HFF-Myc (cell line): Measurements from ENCODE around the gene STEAP3.
A peak's percentile ranks its signal among the peaks of the same experiment; 100 is the strongest.

Source experiments
- DNase-seq: peaks from one replicate; pipeline ENCODE4 v3.0.0-alpha.2; 2011; ENCODE audit warnings: low read depth; ENCODE audit errors: extremely low read depth
- H3K4me3 ChIP-seq: replicated peaks from 2 replicates; pipeline ENCODE4 v1.5.1; 2011; ENCODE audit warnings: low read depth, mild to moderate bottlenecking, control low read depth, low read length
- TF ChIP-seq, protein P1 (sequence below): IDR thresholded peaks from 2 replicates; pipeline ENCODE4 v1.5.1; 2012; ENCODE audit warnings: mild to moderate bottlenecking, low read depth, low read length, control low read depth; ENCODE audit errors: missing control alignments

Gene STEAP3

DNA sequence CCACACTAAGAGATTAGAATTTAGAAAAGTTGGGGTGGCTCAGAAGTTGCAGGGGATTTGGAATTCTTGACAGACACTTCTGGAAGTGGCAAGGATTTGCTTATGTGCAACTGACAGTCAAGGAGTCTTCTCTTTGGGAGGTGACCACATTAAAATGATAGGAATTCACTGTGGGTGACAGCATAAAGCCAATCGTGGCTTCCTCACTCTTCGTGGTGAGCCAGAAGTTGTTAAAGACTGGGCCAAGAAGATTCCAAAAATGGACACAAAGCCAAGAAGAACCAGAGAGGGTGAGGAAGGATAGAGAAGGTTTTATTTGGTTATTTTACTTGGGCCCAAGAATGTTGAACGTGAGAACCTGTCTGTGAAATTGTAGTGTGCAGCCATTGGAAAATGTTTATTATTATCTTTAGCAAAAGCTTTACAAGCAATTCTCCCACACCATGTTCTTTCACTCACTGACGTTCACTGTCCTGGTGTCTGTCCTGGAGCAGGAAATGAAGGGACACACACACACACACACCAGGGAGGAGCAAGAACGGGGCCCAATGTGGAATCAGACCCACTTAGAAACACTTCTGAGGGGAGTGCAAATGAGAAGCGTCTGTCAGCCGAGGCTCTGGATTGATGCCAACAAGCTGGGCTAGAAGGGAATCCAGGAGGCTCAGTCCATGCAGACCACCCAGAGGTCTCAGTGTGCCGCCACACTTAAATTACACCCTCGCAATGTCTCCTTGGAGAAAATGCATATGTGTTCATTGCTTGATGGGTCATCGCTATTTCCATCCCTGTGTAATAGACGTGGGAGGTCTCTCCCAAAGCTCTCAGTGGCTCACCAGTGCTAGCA, 37.2 kb downstream of the STEAP3 start:
- H3K4me3 ChIP-seq = no peak overlapping the region
- no peak for DNase-seq
- TF ChIP-seq, protein P1, sequence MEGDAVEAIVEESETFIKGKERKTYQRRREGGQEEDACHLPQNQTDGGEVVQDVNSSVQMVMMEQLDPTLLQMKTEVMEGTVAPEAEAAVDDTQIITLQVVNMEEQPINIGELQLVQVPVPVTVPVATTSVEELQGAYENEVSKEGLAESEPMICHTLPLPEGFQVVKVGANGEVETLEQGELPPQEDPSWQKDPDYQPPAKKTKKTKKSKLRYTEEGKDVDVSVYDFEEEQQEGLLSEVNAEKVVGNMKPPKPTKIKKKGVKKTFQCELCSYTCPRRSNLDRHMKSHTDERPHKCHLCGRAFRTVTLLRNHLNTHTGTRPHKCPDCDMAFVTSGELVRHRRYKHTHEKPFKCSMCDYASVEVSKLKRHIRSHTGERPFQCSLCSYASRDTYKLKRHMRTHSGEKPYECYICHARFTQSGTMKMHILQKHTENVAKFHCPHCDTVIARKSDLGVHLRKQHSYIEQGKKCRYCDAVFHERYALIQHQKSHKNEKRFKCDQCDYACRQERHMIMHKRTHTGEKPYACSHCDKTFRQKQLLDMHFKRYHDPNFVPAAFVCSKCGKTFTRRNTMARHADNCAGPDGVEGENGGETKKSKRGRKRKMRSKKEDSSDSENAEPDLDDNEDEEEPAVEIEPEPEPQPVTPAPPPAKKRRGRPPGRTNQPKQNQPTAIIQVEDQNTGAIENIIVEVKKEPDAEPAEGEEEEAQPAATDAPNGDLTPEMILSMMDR = no peak

DNA sequence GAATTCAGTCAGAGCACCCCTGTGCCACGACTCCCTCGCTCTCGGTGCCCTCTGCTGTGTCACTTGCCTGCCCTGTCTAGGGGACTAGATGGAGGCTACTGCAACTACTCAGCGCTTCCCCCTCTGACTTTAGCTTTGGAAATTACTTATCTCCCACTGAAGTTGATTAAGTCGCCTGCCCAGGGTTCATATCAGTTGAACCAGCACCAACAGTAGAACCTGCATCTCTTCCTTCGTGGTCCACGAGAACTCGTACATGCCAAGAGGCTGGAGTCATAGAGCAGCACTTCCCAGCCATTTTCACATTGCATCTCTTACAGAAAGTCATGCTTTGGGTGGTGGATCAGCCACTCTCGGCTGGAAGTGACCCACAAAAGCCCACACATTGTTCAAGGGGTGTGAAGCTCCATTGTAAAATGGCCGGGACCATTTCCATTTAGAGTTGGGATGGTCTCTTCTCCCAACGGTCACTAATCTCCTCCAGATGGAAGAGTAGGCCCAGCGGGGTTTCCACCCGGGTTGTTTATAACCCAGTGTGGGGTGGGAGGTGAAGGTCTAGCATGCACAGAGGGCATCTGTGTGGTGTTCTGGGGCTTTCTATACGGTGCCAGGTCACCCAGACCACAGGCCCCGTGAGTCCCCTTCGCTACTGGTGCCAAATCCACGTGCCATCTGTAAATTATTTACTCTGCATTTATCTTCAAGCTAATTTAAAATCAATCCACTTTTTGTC, 38.0 kb downstream of the STEAP3 start:
- TF ChIP-seq, protein P1 = no peak

DNA sequence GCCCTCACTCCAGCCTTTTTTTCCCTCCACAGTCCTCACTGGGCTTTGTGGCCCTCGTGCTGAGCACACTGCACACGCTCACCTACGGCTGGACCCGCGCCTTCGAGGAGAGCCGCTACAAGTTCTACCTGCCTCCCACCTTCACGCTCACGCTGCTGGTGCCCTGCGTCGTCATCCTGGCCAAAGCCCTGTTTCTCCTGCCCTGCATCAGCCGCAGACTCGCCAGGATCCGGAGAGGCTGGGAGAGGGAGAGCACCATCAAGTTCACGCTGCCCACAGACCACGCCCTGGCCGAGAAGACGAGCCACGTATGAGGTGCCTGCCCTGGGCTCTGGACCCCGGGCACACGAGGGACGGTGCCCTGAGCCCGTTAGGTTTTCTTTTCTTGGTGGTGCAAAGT, 39.4 kb downstream of the STEAP3 start:
- TF ChIP-seq, protein P1 = no peak
- no peak for DNase-seq
- no peak overlapping the region for H3K4me3 ChIP-seq

More for the DNA sequence above, 38.0 kb downstream of the STEAP3 start:
- no peak overlapping the region for H3K4me3 ChIP-seq
- no peak for DNase-seq

DNA sequence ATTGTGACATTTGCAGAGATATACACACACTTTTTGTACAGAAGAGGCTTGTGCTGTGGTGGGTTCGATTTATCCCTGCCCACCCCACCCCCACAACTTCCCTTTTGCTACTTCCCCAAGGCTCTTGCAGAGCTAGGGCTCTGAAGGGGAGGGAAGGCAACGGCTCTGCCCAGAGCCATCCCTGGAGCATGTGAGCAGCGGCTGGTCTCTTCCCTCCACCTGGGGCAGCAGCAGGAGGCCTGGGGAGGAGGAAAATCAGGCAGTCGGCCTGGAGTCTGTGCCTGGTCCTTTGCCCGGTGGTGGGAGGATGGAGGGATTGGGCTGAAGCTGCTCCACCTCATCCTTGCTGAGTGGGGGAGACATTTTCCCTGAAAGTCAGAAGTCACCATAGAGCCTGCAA, 40.0 kb downstream of the STEAP3 start:
- TF ChIP-seq, protein P1 = no peak
- DNase-seq = no peak
- no peak overlapping the region for H3K4me3 ChIP-seq

DNA sequence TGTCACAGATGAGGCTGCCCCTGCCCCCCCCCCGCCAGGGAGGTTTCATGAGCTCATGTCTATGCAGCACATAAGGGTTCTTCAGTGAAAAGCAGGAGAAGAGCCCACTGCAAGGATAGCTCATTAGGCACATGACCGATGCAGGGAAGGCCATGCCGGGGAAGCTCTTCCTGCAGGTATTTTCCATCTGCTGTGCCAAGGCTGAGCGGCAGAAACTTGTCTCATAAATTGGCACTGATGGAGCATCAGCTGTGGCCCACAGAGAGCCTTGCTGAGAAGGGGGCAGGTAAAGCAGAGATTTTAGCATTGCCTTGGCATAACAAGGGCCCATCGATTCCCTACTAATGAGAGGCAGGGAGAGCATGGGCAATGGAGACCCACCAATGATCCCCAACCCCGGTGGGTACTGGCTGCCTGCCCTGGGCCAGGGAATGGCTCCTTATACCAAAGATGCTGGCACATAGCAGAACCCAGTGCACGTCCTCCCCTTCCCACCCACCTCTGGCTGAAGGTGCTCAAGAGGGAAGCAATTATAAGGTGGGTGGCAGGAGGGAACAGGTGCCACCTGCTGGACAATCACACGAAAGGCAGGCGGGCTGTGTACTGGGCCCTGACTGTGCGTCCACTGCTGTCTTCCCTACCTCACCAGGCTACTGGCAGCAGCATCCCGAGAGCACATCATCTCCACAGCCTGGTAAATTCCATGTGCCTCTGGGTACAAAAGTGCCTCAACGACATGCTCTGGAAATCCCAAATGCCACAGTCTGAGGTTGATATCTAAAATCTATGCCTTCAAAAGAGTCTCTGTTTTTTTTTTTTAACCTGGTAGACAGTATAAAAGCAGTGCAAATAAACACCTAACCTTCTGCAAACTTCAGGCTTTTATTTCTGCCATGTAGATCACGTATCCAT, 41.4 kb downstream of the STEAP3 start:
- DNase-seq = no peak
- TF ChIP-seq, protein P1 = peak; percentile 83
- H3K4me3 ChIP-seq = no peak overlapping the region

DNA sequence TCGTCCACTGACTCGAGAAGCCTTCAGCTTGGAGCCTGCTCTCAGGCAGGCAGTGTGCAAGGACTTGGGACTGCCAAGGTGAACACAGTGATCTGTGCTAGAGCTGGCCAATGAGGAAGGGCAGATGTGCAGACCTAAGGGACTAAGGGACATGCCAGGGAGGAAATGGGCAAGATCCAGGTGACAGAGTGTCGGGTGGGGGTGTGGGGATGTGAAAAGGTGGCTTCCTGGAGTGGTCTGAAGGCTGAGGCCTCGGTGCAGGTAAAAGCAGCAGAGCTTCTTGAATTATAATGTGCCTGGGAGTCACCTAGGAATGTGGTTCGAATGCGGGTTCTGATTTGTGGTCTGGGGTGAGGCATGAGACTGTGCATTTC, 42.0 kb downstream of the STEAP3 start:
- H3K4me3 ChIP-seq = no peak overlapping the region
- DNase-seq = no peak
- TF ChIP-seq, protein P1 = no peak
